Stimulated activated CD4-positive, alpha-beta T cell treated with anti-CD3 and anti-CD28 coated beads, Interleukin-4, amount 100 ng/mL, for 1 hour (primary cell): ENCODE results near the gene KLF16.
A peak's percentile ranks its signal among the peaks of the same experiment; 100 is the strongest.

Source experiments
- DNase-seq: peaks from one replicate; pipeline ENCODE4 v3.0.0-alpha.2; 2020

The KLF16 gene

GRCh38 chr19:1866693-1867348, 3.4 kb upstream of the KLF16 start:
- no peak for DNase-seq

GRCh38 chr19:1865172-1866010, 2.0 kb upstream of the KLF16 start:
- no peak for DNase-seq

GRCh38 chr19:1864480-1865171, 1.2 kb upstream of the KLF16 start:
- DNase-seq: peak; percentile 67

GRCh38 chr19:1863638-1864479, 480 bp upstream of the KLF16 start:
- DNase-seq: peak; percentile 94

- peak; percentile 70 for DNase-seq
These were observed 703 bp downstream of the KLF16 start for GRCh38 chr19:1862424-1863327.

- no peak for DNase-seq
These were observed 1.3 kb downstream of the KLF16 start for GRCh38 chr19:1862068-1862423.

- DNase-seq: no peak
These were observed 1.8 kb downstream of the KLF16 start for GRCh38 chr19:1861599-1862031.

GRCh38 chr19:1860821-1861598, 2.4 kb downstream of the KLF16 start:
- DNase-seq: no peak

GRCh38 chr19:1860042-1860775, 3.2 kb downstream of the KLF16 start:
- DNase-seq: peak; percentile 50

- DNase-seq: no peak
These were observed 4.0 kb downstream of the KLF16 start for GRCh38 chr19:1859331-1859781.

GRCh38 chr19:1858412-1859081, 4.8 kb downstream of the KLF16 start:
- DNase-seq: no peak

- DNase-seq: no peak
These were observed 5.6 kb downstream of the KLF16 start for GRCh38 chr19:1857648-1858326.

GRCh38 chr19:1856698-1857603, 6.4 kb downstream of the KLF16 start:
- peak; percentile 61 for DNase-seq

- no peak for DNase-seq
These were observed 7.1 kb downstream of the KLF16 start for GRCh38 chr19:1856345-1856697.

- no peak for DNase-seq
These were observed 7.5 kb downstream of the KLF16 start for GRCh38 chr19:1855828-1856255.

- DNase-seq: peak; percentile 65
These were observed 8.1 kb downstream of the KLF16 start for GRCh38 chr19:1855040-1855827.

- no peak for DNase-seq
These were observed 8.8 kb downstream of the KLF16 start for GRCh38 chr19:1854542-1855039.
